C4-2B (cell line): ENCODE measurements around the gene AK5.

ENCODE experiments used
- CTCF ChIP-seq: fragments of 450-650 bp; conservative IDR thresholded peaks from 2 replicates; pipeline ENCODE4 v1.5.1; 2017; ENCODE audit warnings: mild to moderate bottlenecking
- ZFX ChIP-seq: fragments of 450-650 bp; IDR thresholded peaks from 2 replicates; pipeline ENCODE4 v1.6.1; 2017

GRCh38 chr1:77401384-77401783, 119.6 kb downstream of the AK5 start:
- TF ChIP-seq CTCF: no peak
- TF ChIP-seq ZFX: no peak
